H1 (cell line): ENCODE measurements around the gene APC2. TPM values are rescaled to one million over a fixed set of nuclear protein-coding genes. Genes with fewer than 3 reads are reported as not detected.

Experiments used
- CTCF ChIA-PET: fragments of 300-600 bp; sonication (Branson Sonifier 250); formaldehyde crosslinking; loops from one replicate; lab custom pipeline; 2021; ENCODE audit not compliant: partially characterized antibody; lab: Charles Lee
- POLR2A ChIA-PET: fragments of 300-600 bp; sonication (Branson Sonifier 250); formaldehyde crosslinking; loops from one replicate; lab custom pipeline; 2021; ENCODE audit warnings: inconsistent platforms; ENCODE audit not compliant: partially characterized antibody; lab: Charles Lee
- DNase-seq, 2 experiments: peaks; one replicate each; pipeline versions ENCODE4 v3.0.0 to v3.0.0-alpha.2; 2010 to 2022; ENCODE audit warnings: low spot score in 2 of 2, low read depth in 1 of 2, mixed read lengths in 1 of 2
- FAIRE-seq: peaks from 2 replicates; lab custom pipeline; 2011; peaks lifted over from hg19 to GRCh38; lab: Jason Lieb, UNC
- H2AFZ ChIP-seq: 2 replicates; pipeline ENCODE4 v1.8.1; 2012; ENCODE audit warnings: low read length, inconsistent platforms
- H2AK5ac ChIP-seq: 2 replicates; pipeline ENCODE4 v1.6.1; 2013; ENCODE audit warnings: low read depth, low read length
- H2BK120ac ChIP-seq: replicated peaks from 2 replicates; pipeline ENCODE3; 2013; ENCODE audit warnings: low read depth, low read length, inconsistent platforms
- H2BK12ac ChIP-seq: 2 replicates; pipeline ENCODE4 v1.6.1; 2013; ENCODE audit warnings: low read depth, low read length
- H2BK15ac ChIP-seq: 2 replicates; pipeline ENCODE4 v1.6.1; 2013; ENCODE audit warnings: low read length
- H2BK20ac ChIP-seq: 2 replicates; pipeline ENCODE4 v1.6.1; 2013; ENCODE audit warnings: low read length
- H2BK5ac ChIP-seq: 2 replicates; pipeline ENCODE4 v1.6.1; 2013; ENCODE audit warnings: low read depth, low read length
- H3K14ac ChIP-seq: 2 replicates; pipeline ENCODE4 v1.6.1; 2013; ENCODE audit warnings: inconsistent platforms; ENCODE audit not compliant: insufficient read length
- H3K18ac ChIP-seq: 2 replicates; pipeline ENCODE4 v1.6.1; 2013; ENCODE audit warnings: low read length; ENCODE audit errors: extremely low read depth
- H3K23ac ChIP-seq: 2 replicates; pipeline ENCODE4 v1.6.1; 2013; ENCODE audit warnings: inconsistent platforms; ENCODE audit not compliant: insufficient read length
- H3K23me2 ChIP-seq: 2 replicates; pipeline ENCODE4 v1.6.1; 2013; ENCODE audit warnings: low read depth, low read length
- H3K27ac ChIP-seq: 2 replicates; pipeline ENCODE4 v1.6.1; 2011; ENCODE audit warnings: low read depth, low read length, inconsistent platforms
- H3K27me3 ChIP-seq, 4 experiments: replicated peaks in 1 of 4; 1 replicate in 1 of 4; 2 replicates in 3 of 4; pipeline versions ENCODE4 v1.6.1 to v1.8.1; 2011 to 2013; ENCODE audit warnings: low read length in 3 of 4, mild to moderate bottlenecking in 3 of 4, inconsistent platforms in 2 of 4, mixed read lengths in 2 of 4, moderate library complexity in 1 of 4; ENCODE audit not compliant: control insufficient read depth in 3 of 4, insufficient read depth in 3 of 4; ENCODE audit errors: extremely low read depth in 1 of 4
- H3K36me3 ChIP-seq, 4 experiments: 2 replicates each; pipeline versions ENCODE4 v1.6.1 to v1.8.1; 2011 to 2013; ENCODE audit warnings: mild to moderate bottlenecking in 4 of 4, low read length in 3 of 4, moderate library complexity in 2 of 4, control low read depth in 1 of 4, inconsistent platforms in 1 of 4; ENCODE audit not compliant: insufficient read depth in 4 of 4, control insufficient read depth in 2 of 4
- H3K4ac ChIP-seq: replicated peaks from 2 replicates; pipeline ENCODE3; 2013; ENCODE audit warnings: low read length, low read depth, mixed read lengths, inconsistent platforms; ENCODE audit not compliant: insufficient read length
- H3K4me1 ChIP-seq, 4 experiments: replicated peaks in 1 of 4; 1 replicate in 1 of 4; 2 replicates in 3 of 4; pipeline versions ENCODE4 v1.6.1 to v1.8.1; 2011 to 2013; ENCODE audit warnings: low read length in 3 of 4, inconsistent platforms in 2 of 4, mixed read lengths in 1 of 4; ENCODE audit not compliant: insufficient read depth in 4 of 4, control insufficient read depth in 3 of 4
- H3K4me2 ChIP-seq, 2 experiments: 2 replicates each; pipeline versions ENCODE4 v1.6.1 to v1.8.1; 2011 to 2013; ENCODE audit warnings: low read depth in 2 of 2, low read length in 2 of 2, control low read depth in 1 of 2, inconsistent platforms in 1 of 2, mild to moderate bottlenecking in 1 of 2; ENCODE audit not compliant: insufficient read depth in 1 of 2
- H3K4me3 ChIP-seq, 4 experiments: fragments of 200-600, 300-600 bp in 1 of 4; sonication (generic), shearing (Covaris generic), sonication (Bioruptor Twin) in 1 of 4; 2 replicates each; pipeline versions ENCODE4 v1.5.1 to v1.8.1; 2011 to 2016; ENCODE audit warnings: low read length in 4 of 4, low read depth in 3 of 4, control low read depth in 2 of 4, inconsistent platforms in 2 of 4, mild to moderate bottlenecking in 2 of 4, mixed read lengths in 1 of 4, moderate library complexity in 1 of 4; ENCODE audit not compliant: insufficient read depth in 2 of 4; ENCODE audit errors: extremely low read depth in 1 of 4
- H3K56ac ChIP-seq: replicated peaks from 2 replicates; pipeline ENCODE3; 2013; ENCODE audit warnings: low read depth, mild to moderate bottlenecking, mixed read lengths, low read length, inconsistent platforms; ENCODE audit not compliant: insufficient read length
- H3K79me1 ChIP-seq: 2 replicates; pipeline ENCODE4 v1.6.1; 2013; ENCODE audit warnings: low read depth, low read length, control low read depth
- H3K79me2 ChIP-seq, 2 experiments: 2 replicates each; pipeline versions ENCODE4 v1.6.1 to v1.8.1; 2012 to 2013; ENCODE audit warnings: low read length in 2 of 2, mild to moderate bottlenecking in 2 of 2, inconsistent platforms in 1 of 2; ENCODE audit not compliant: insufficient read depth in 2 of 2, control insufficient read depth in 1 of 2
- H3K9ac ChIP-seq, 4 experiments: replicated peaks in 1 of 4; 1 replicate in 1 of 4; 2 replicates in 3 of 4; pipeline versions ENCODE4 v1.6.1 to v1.8.1; 2011 to 2013; ENCODE audit warnings: low read depth in 3 of 4, low read length in 3 of 4, control low read depth in 2 of 4, mild to moderate bottlenecking in 2 of 4, moderate library complexity in 2 of 4, inconsistent platforms in 1 of 4; ENCODE audit errors: extremely low read depth in 1 of 4
- H3K9me3 ChIP-seq, 2 experiments: 2 replicates each; pipeline versions ENCODE4 v1.6.1 to v1.8.1; 2012 to 2013; ENCODE audit warnings: mild to moderate bottlenecking in 2 of 2, moderate library complexity in 2 of 2, control low read depth in 1 of 2, inconsistent platforms in 1 of 2, low read depth in 1 of 2, low read length in 1 of 2, mixed read lengths in 1 of 2; ENCODE audit not compliant: insufficient read depth in 2 of 2
- H4K20me1 ChIP-seq, 2 experiments: replicated peaks in 1 of 2; 2 replicates each; pipeline versions ENCODE3 to v1.8.1; 2011 to 2013; ENCODE audit warnings: inconsistent platforms in 2 of 2, low read length in 2 of 2, mild to moderate bottlenecking in 1 of 2; ENCODE audit not compliant: insufficient read depth in 2 of 2, control insufficient read depth in 1 of 2
- H4K5ac ChIP-seq: 2 replicates; pipeline ENCODE4 v1.6.1; 2013; ENCODE audit warnings: low read length, low read depth, mixed read lengths, inconsistent platforms; ENCODE audit not compliant: insufficient read length
- H4K8ac ChIP-seq: 2 replicates; pipeline ENCODE4 v1.8.0; 2013; ENCODE audit warnings: mild to moderate bottlenecking, moderate library complexity, low read length, inconsistent platforms; ENCODE audit not compliant: insufficient read depth; ENCODE audit errors: extremely low read depth
- H4K91ac ChIP-seq: replicated peaks from 2 replicates; pipeline ENCODE3; 2013; ENCODE audit warnings: low read length, mixed read lengths, inconsistent platforms; ENCODE audit not compliant: insufficient read length
- SAP30 ChIP-seq: fragments of 300-600 bp; sonication (generic); IDR thresholded peaks from 2 replicates; pipeline ENCODE4 v1.7.1; 2012; ENCODE audit warnings: low read length, moderate library complexity, mild to moderate bottlenecking, inconsistent platforms; ENCODE audit not compliant: insufficient read depth, insufficient replicate concordance
- SUZ12 ChIP-seq: fragments of 200-600 bp; sonication (generic); IDR thresholded peaks from 2 replicates; pipeline ENCODE4 v1.6.1; 2012; ENCODE audit warnings: mild to moderate bottlenecking, inconsistent platforms, low read length, moderate library complexity, mixed read lengths
- TBP ChIP-seq: IDR thresholded peaks from 2 replicates; pipeline ENCODE4 v1.6.1; 2011; ENCODE audit warnings: low read depth, low read length, improper control_type of control experiment
- WGBS, 2 experiments: shearing (Covaris generic) in 1 of 2; methylation state at CpG; one replicate each; pipeline versions ENCODE4 v1.1.6 to v1.1.7; 2013 to 2015; ENCODE audit warnings: low lambda C conversion rate in 2 of 2, mixed read lengths in 2 of 2, inconsistent platforms in 1 of 2, low coverage in 1 of 2, missing lambda C conversion rate in 1 of 2; ENCODE audit not compliant: insufficient replicate concordance in 2 of 2, insufficient coverage in 1 of 2, insufficient read length in 1 of 2; ENCODE audit errors: extremely low coverage in 1 of 2, missing lambda C conversion rate in 1 of 2; 5-methylcytosine and 5-hydroxymethylcytosine counted together
- polyA plus RNA-seq, 7 experiments: library from polyadenylated mRNA; depleted of rRNA in 3 of 7; stranded (reverse) in 5 of 7; unstranded in 2 of 7; fragments of >200 nt in 5 of 7; fragments of 200-250 nt in 2 of 7; gene quantifications; 1 replicate in 5 of 7; 2 replicates in 1 of 7; 4 replicates in 1 of 7; pipeline versions ENCODE4 v1.2.1 to v1.2.3, GENCODE V29; 2011 to 2013; ENCODE audit warnings: missing spikeins in 2 of 7, mixed read lengths in 2 of 7
- total RNA-seq: library from RNA; stranded (reverse); fragmentation: NEBNext Ultra II Directional; extraction: Animal tissue kit (Norgen Biotek cat#: 25700); gene quantifications from 2 replicates; pipeline ENCODE4 v1.2.1, GENCODE V29; 2021
- TF ChIP-seq, protein P1 (sequence below), 3 experiments: IDR thresholded peaks; 1 replicate in 2 of 3; 2 replicates in 1 of 3; pipeline versions ENCODE4 v1.5.1 to v1.6.1; 2011; ENCODE audit warnings: low read length in 3 of 3, mild to moderate bottlenecking in 3 of 3, inconsistent platforms in 2 of 3, low read depth in 1 of 3, moderate library complexity in 1 of 3; ENCODE audit not compliant: insufficient read depth in 1 of 3; ENCODE audit errors: control extremely low read depth in 1 of 3
- TF ChIP-seq, protein P2 (sequence below): IDR thresholded peaks from 2 replicates; pipeline ENCODE4 v1.6.1; 2012; ENCODE audit warnings: inconsistent platforms

APC2 gene
- total and polyA plus RNA-seq, 2 of the 8 experiments (the other 6 are each of a cell fraction or from before 2014, with no cell fraction given) = 1.3 to 4.1 TPM

DNA sequence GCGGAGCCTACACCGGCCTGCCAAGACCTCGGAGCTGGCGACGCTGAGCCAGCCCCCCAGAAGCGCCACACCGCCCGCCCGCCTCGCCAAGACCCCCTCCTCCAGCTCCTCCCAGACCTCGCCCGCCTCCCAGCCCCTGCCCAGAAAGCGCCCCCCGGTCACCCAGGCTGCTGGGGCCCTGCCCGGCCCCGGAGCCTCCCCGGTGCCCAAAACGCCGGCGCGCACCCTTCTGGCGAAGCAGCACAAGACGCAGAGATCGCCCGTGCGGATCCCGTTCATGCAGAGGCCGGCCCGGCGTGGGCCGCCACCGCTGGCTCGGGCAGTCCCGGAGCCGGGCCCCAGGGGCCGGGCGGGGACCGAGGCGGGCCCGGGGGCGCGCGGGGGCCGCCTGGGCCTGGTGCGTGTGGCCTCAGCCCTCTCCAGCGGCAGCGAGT, 18.9 kb downstream of the APC2 start:
- no peak for TF ChIP-seq SAP30
- TF ChIP-seq, protein P1, sequence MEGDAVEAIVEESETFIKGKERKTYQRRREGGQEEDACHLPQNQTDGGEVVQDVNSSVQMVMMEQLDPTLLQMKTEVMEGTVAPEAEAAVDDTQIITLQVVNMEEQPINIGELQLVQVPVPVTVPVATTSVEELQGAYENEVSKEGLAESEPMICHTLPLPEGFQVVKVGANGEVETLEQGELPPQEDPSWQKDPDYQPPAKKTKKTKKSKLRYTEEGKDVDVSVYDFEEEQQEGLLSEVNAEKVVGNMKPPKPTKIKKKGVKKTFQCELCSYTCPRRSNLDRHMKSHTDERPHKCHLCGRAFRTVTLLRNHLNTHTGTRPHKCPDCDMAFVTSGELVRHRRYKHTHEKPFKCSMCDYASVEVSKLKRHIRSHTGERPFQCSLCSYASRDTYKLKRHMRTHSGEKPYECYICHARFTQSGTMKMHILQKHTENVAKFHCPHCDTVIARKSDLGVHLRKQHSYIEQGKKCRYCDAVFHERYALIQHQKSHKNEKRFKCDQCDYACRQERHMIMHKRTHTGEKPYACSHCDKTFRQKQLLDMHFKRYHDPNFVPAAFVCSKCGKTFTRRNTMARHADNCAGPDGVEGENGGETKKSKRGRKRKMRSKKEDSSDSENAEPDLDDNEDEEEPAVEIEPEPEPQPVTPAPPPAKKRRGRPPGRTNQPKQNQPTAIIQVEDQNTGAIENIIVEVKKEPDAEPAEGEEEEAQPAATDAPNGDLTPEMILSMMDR (IDR thresholded peaks at IDR 0.05; ENCODE audit: control extremely low read depth in 1 of 3, insufficient read depth in 1 of 3, low read depth in 1 of 3, low read length in 3 of 3) = peak in 1 of 3 experiments; percentile 29; a peak in 2 of 4 replicates
- TF ChIP-seq SUZ12 = no peak; the same call in 1 of the 2 replicates
- TF ChIP-seq, protein P2, sequence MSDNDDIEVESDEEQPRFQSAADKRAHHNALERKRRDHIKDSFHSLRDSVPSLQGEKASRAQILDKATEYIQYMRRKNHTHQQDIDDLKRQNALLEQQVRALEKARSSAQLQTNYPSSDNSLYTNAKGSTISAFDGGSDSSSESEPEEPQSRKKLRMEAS = no peak
- no peak for TF ChIP-seq TBP
- H3K14ac ChIP-seq = no peak overlapping the region
- H2BK20ac ChIP-seq = no peak overlapping the region
- no peak overlapping the region for H3K9ac ChIP-seq
- H2BK5ac ChIP-seq = no peak overlapping the region
- no peak overlapping the region for H3K23ac ChIP-seq
- ChIA-PET POLR2A (interaction anchor here (0.6 to 5.5 kb wide), 7 partner anchors 9 to 200 kb away, joined by 3 to 72 read pairs (median 4); partner anchors contain the start of gene CIRBP), CTCF (interaction anchor here (0.9 to 5.5 kb wide), 4 partner anchors 9 to 40 kb away, joined by 3 to 53 read pairs (median 20); no protein-coding TSS in a partner anchor)
- H2BK12ac ChIP-seq = no peak overlapping the region
- DNase-seq (peak in 1 of 2 experiments; percentile 84), FAIRE-seq (no peak)
- H3K27me3 ChIP-seq = peaks cover 66 to 94% (median 90%) of the 10 kb centered on the region in 4 experiments
- H2AFZ ChIP-seq = no peak overlapping the region
- H3K36me3 ChIP-seq = peaks cover 0 to 41% (median 0%) of the 10 kb centered on the region in 4 experiments; a peak in 2 of 8 replicates
- H2BK120ac ChIP-seq = no peak overlapping the region
- no peak overlapping the region for H3K56ac ChIP-seq
- no peak overlapping the region for H3K4ac ChIP-seq
- H3K79me2 ChIP-seq = no peaks in the 10 kb centered on the region
- no peaks in the 10 kb centered on the region for H3K79me1 ChIP-seq
- no peak overlapping the region for H2AK5ac ChIP-seq
- WGBS, 2 experiments = 9% methylated on average over 20 of the region's 47 CpGs; no CpG with 5 or more reads in 1 of the 2 experiments
- H3K23me2 ChIP-seq = peaks cover 13% of the 10 kb centered on the region; the same call in 1 of the 2 replicates
- H4K91ac ChIP-seq = no peak overlapping the region
- peaks cover 0 to 7% of the 10 kb centered on the region in 2 experiments; a peak in 1 of 4 replicates for H3K9me3 ChIP-seq
- peaks cover 20 to 54% of the 10 kb centered on the region in 2 experiments for H4K20me1 ChIP-seq
- no peak overlapping the region for H4K8ac ChIP-seq
- no peak overlapping the region for H4K5ac ChIP-seq
- H3K27ac ChIP-seq = no peak overlapping the region
- H3K18ac ChIP-seq = no peak overlapping the region
- peak overlapping the region in 1 of 4 experiments; percentile 51; a peak in 3 of 8 replicates for H3K4me3 ChIP-seq
- H3K4me1 ChIP-seq = peaks cover 0 to 51% (median 28%) of the 10 kb centered on the region in 4 experiments; a peak in 5 of 7 replicates
- H2BK15ac ChIP-seq = no peak overlapping the region
- H3K4me2 ChIP-seq = peak overlapping the region; percentile 64 to 86
